Measurements from ENCODE around the gene MYLIP. TPM values are rescaled to one million over a fixed set of nuclear protein-coding genes. Genes with fewer than 3 reads are reported as not detected.

Gene MYLIP
- total RNA-seq, 4 donors from 2014 or later: 35.1 to 49.6 (median 43.8) TPM

DNA sequence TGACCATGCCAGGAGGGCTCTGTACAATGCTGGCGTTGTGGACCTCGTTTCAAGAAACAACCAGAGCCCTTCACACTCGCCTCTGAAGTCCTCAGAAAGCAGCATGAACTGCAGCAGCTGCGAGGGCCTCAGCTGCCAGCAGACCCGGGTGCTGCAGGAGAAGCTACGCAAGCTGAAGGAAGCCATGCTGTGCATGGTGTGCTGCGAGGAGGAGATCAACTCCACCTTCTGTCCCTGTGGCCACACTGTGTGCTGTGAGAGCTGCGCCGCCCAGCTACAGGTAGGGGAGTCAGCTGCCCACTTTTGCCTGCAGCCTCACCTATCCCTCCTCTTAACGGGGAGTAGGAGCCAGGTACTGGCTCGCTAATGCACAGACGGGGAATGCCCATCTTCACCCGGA, 16.2 kb downstream of the MYLIP start:
- WGBS, 2 donors: 88 to 92% methylated on average over 13 of the region's 13 CpGs
- intact Hi-C loops (cut with DNase I; ENCODE audit: low total_unique reads): loop anchor here (10.0 kb wide), 1 partner anchor 1560 kb away; no protein-coding TSS in a partner anchor
- no peak for DNase-seq (ENCODE audit: low spot score in 2 of 2)
- H3K4me3 ChIP-seq (ENCODE audit: low read depth, poor library complexity, severe bottlenecking): no peak overlapping the region
- TF ChIP-seq, protein P1, sequence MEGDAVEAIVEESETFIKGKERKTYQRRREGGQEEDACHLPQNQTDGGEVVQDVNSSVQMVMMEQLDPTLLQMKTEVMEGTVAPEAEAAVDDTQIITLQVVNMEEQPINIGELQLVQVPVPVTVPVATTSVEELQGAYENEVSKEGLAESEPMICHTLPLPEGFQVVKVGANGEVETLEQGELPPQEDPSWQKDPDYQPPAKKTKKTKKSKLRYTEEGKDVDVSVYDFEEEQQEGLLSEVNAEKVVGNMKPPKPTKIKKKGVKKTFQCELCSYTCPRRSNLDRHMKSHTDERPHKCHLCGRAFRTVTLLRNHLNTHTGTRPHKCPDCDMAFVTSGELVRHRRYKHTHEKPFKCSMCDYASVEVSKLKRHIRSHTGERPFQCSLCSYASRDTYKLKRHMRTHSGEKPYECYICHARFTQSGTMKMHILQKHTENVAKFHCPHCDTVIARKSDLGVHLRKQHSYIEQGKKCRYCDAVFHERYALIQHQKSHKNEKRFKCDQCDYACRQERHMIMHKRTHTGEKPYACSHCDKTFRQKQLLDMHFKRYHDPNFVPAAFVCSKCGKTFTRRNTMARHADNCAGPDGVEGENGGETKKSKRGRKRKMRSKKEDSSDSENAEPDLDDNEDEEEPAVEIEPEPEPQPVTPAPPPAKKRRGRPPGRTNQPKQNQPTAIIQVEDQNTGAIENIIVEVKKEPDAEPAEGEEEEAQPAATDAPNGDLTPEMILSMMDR (IDR thresholded peaks at IDR 0.05): no peak
- TF ChIP-seq POLR2A (IDR thresholded peaks at IDR 0.05): no peak

DNA sequence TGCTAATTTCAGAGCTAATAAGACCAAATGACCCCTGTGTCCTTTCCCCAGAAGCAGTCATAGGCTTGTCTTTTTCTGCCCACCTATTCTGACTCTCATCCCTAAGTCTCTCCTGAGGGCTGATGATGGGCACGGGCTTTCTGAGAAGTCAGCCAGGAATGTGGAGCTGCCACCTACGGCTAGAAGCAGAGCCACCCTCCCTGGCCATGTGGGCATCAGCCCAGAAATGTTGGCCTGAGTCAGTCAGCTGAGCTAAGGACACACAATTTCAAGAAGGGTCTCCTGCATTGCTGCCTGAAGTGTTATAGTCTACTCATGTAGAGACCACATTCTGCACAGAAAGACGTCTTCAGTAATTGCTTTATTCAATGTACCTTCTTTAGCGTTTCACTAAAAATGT, 17.1 kb downstream of the MYLIP start:
- intact Hi-C loops (cut with DNase I; ENCODE audit: low total_unique reads): loop anchor here (10.0 kb wide), 1 partner anchor 1561 kb away; no protein-coding TSS in a partner anchor
- TF ChIP-seq, protein P1 (IDR thresholded peaks at IDR 0.05): no peak
- WGBS, 2 donors: 65 to 70% methylated on average over 4 of the region's 4 CpGs
- DNase-seq (ENCODE audit: low spot score in 2 of 2): no peak
- no peak overlapping the region for H3K4me3 ChIP-seq (ENCODE audit: low read depth, poor library complexity, severe bottlenecking)

DNA sequence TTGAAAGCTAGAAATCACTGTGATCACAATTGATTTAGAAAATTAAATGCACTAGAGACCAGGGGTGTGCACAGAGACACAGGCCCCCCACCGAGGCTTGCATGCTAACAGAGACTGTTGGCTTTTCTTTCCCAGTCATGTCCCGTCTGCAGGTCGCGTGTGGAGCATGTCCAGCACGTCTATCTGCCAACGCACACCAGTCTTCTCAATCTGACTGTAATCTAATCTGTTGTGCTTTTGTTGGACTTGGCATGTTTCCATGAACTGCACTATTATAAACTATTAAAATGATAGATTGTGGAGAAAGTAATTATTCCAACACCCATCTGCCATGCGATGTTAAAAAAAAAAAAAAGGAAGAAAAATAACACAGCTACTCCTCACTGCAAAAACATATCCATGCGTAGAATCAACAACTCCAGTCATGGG, 17.7 kb downstream of the MYLIP start:
- intact Hi-C loops (cut with DNase I; ENCODE audit: low total_unique reads): loop anchor here (10.0 kb wide), 1 partner anchor 1562 kb away; no protein-coding TSS in a partner anchor
- DNase-seq (ENCODE audit: low spot score in 2 of 2): no peak
- WGBS, 2 donors: 52 to 53% methylated on average over 8 of the region's 8 CpGs
- no peak for TF ChIP-seq POLR2A (IDR thresholded peaks at IDR 0.05)
- TF ChIP-seq, protein P1 (IDR thresholded peaks at IDR 0.05): no peak
- H3K4me3 ChIP-seq (ENCODE audit: low read depth, poor library complexity, severe bottlenecking): no peak overlapping the region

DNA sequence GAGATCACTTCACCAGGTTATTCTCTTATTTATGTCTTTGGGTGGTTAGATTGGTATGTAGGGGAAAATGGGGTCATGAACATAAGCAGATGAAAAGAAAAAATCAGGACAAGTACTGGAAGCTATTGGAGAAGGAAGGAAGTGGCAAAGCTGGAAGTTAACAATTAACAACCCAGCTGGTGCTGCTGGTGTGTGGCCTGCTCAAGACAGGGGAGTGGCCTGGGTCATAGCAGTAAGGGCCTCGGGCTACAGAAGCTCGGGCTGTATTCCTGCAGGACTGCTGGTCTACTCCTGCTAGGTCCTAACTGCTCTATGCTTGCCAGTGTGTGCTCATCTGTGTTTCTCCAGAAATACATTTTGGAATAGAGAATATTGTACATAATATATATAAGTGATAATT, 19.6 kb downstream of the MYLIP start:
- WGBS, 2 donors: 65 to 78% methylated on average over 2 of the region's 2 CpGs
- intact Hi-C loops (cut with DNase I; ENCODE audit: low total_unique reads): loop anchor here (10.0 kb wide), 1 partner anchor 1564 kb away; no protein-coding TSS in a partner anchor

DNA sequence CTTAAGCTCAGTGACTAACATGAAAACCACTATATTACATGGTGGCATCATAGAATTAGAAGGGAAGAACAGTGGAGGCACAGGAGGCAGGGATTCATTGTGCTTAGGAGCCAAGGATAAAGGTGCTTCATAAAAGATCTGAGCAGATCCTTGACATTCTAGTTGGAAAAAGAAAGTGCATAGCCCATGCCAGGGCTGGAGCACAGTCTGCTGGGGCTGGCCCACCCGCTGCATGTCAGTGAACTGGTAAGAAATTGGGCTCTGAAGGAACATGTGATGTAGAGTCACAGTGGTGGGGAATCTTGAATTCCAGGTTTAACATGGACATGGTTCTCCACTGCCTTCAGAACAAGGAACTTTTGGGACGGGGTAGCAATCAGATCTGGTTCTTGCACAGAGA, 20.4 kb downstream of the MYLIP start:
- WGBS, 2 donors: 92 to 98% methylated on average over 2 of the region's 2 CpGs
- intact Hi-C loops (cut with DNase I; ENCODE audit: low total_unique reads): loop anchor here (10.0 kb wide), 1 partner anchor 1565 kb away; no protein-coding TSS in a partner anchor

More for the DNA sequence above, 19.6 kb downstream of the MYLIP start:
- no peak for DNase-seq (ENCODE audit: low spot score in 2 of 2)
- TF ChIP-seq, protein P1 (IDR thresholded peaks at IDR 0.05): no peak
- TF ChIP-seq POLR2A (IDR thresholded peaks at IDR 0.05): no peak
- H3K4me3 ChIP-seq (ENCODE audit: low read depth, poor library complexity, severe bottlenecking): no peak overlapping the region

More for the DNA sequence above, 20.4 kb downstream of the MYLIP start:
- no peak overlapping the region for H3K4me3 ChIP-seq (ENCODE audit: low read depth, poor library complexity, severe bottlenecking)
- TF ChIP-seq, protein P1 (IDR thresholded peaks at IDR 0.05): no peak
- TF ChIP-seq POLR2A (IDR thresholded peaks at IDR 0.05): no peak
- no peak for DNase-seq (ENCODE audit: low spot score in 2 of 2)
